Measurements from ENCODE around the gene CTSA. TPM values are rescaled to one million over a fixed set of nuclear protein-coding genes. Genes with fewer than 3 reads are reported as not detected.

CTSA gene
- total and polyA plus RNA-seq, 2 experiments from 2014 or later, result 425 to 716 TPM

- 84% methylated on average over 7 of the region's 7 CpGs for WGBS (ENCODE audit: low lambda C conversion rate, missing lambda C conversion rate)
- peak overlapping the region; percentile 38 for H3K27ac ChIP-seq
These were observed 29.7 kb upstream of the CTSA start for GRCh38 chr20:45861221-45862075.

GRCh38 chr20:45863543-45864470 is 27.3 kb upstream of the CTSA start:
- Histone ChIP-seq H3K4me2 (no peak overlapping the region), H3K9me2 (replicated peaks; ENCODE audit: insufficient read depth) (no peaks in the 10 kb centered on the region), H3K27ac (no peak overlapping the region), H3K79me2 (peaks cover 25% of the 10 kb centered on the region), H3K4me1 (ENCODE audit: insufficient read depth) (peaks cover 5% of the 10 kb centered on the region), H2AFZ (no peak overlapping the region), H4K20me1 (ENCODE audit: insufficient read depth, poor library complexity, severe bottlenecking) (no peaks in the 10 kb centered on the region), H3K36me3 (replicated peaks; ENCODE audit: insufficient read depth, low read depth) (no peaks in the 10 kb centered on the region), H3K4me3 (no peak overlapping the region), H3K27me3 (no peaks in the 10 kb centered on the region), H3K9me3 (ENCODE audit: low read depth) (no peaks in the 10 kb centered on the region)
- TF ChIP-seq EZH2phosphoT487 (IDR thresholded peaks at IDR 0.05; ENCODE audit: low read depth, severe bottlenecking, unreplicated experiment) (no peak), CTCF (IDR thresholded peaks at IDR 0.05; ENCODE audit: poor library complexity) (no peak), EZH2 (IDR thresholded peaks at IDR 0.05; ENCODE audit: borderline replicate concordance) (no peak)
- DNase-seq (ENCODE audit: low spot score), result peak; percentile 46
- 86% methylated on average over 7 of the region's 7 CpGs for WGBS (ENCODE audit: low lambda C conversion rate, missing lambda C conversion rate)

More at GRCh38 chr20:45861221-45862075, 29.7 kb upstream of the CTSA start:
- H3K36me3 ChIP-seq (replicated peaks; ENCODE audit: insufficient read depth, low read depth), result no peaks in the 10 kb centered on the region
- H3K79me2 ChIP-seq, result peaks cover 38% of the 10 kb centered on the region
- H3K9me3 ChIP-seq (ENCODE audit: low read depth), result no peaks in the 10 kb centered on the region
- H3K4me3 ChIP-seq, result no peak overlapping the region
- DNase-seq (ENCODE audit: low spot score), result no peak
- no peaks in the 10 kb centered on the region for H4K20me1 ChIP-seq (ENCODE audit: insufficient read depth, poor library complexity, severe bottlenecking)
- no peaks in the 10 kb centered on the region for H3K9me2 ChIP-seq (replicated peaks; ENCODE audit: insufficient read depth)
- peaks cover 12% of the 10 kb centered on the region for H3K4me1 ChIP-seq (ENCODE audit: insufficient read depth)
- H2AFZ ChIP-seq, result no peak overlapping the region
- no peak overlapping the region for H3K4me2 ChIP-seq
- TF ChIP-seq CTCF (IDR thresholded peaks at IDR 0.05; ENCODE audit: poor library complexity), result no peak
- TF ChIP-seq EZH2phosphoT487 (IDR thresholded peaks at IDR 0.05; ENCODE audit: low read depth, severe bottlenecking, unreplicated experiment), result no peak
- no peak for TF ChIP-seq EZH2 (IDR thresholded peaks at IDR 0.05; ENCODE audit: borderline replicate concordance)
- H3K27me3 ChIP-seq, result no peaks in the 10 kb centered on the region

GRCh38 chr20:45866454-45866853 is 24.7 kb upstream of the CTSA start:
- no peaks in the 10 kb centered on the region for H3K4me1 ChIP-seq (ENCODE audit: insufficient read depth)
- no peak overlapping the region for H3K4me2 ChIP-seq
- 94% methylated on average over 5 of the region's 5 CpGs for WGBS (ENCODE audit: low lambda C conversion rate, missing lambda C conversion rate)
- no peaks in the 10 kb centered on the region for H4K20me1 ChIP-seq (ENCODE audit: insufficient read depth, poor library complexity, severe bottlenecking)
- no peak overlapping the region for H2AFZ ChIP-seq
- peaks cover 14% of the 10 kb centered on the region for H3K79me2 ChIP-seq
- no peaks in the 10 kb centered on the region for H3K27me3 ChIP-seq
- no peaks in the 10 kb centered on the region for H3K36me3 ChIP-seq (replicated peaks; ENCODE audit: insufficient read depth, low read depth)
- no peak for DNase-seq (ENCODE audit: low spot score)
- H3K27ac ChIP-seq, result peak overlapping the region; percentile 67
- no peaks in the 10 kb centered on the region for H3K9me3 ChIP-seq (ENCODE audit: low read depth)
- no peak overlapping the region for H3K4me3 ChIP-seq
- TF ChIP-seq EZH2 (IDR thresholded peaks at IDR 0.05; ENCODE audit: borderline replicate concordance), result no peak
- no peak for TF ChIP-seq EZH2phosphoT487 (IDR thresholded peaks at IDR 0.05; ENCODE audit: low read depth, severe bottlenecking, unreplicated experiment)
- TF ChIP-seq CTCF (IDR thresholded peaks at IDR 0.05; ENCODE audit: poor library complexity), result no peak
- no peaks in the 10 kb centered on the region for H3K9me2 ChIP-seq (replicated peaks; ENCODE audit: insufficient read depth)

Measured in hepatocyte (in vitro differentiated cells).